ENCODE data around the gene SAMD4A.

DNA sequence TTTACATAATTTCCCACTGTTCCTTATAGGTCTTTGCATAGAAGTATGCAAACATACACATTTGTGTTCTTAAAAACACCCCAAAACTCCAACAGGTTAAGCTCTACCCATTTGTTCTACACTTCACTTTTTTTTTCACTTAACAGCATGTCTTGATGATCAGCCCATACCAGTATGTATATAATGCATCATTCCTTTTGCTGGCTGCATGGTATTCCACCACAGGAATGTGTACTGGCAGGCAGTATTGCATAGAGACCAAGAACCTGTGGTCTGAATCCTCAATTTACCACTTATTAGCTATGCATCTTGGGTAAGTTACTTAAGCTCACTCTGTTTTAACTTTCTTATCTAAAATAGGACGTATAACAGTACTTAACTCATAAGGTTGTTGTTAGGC lies 65.5 kb downstream of the SAMD4A start:
- TF ChIP-seq, protein P1, sequence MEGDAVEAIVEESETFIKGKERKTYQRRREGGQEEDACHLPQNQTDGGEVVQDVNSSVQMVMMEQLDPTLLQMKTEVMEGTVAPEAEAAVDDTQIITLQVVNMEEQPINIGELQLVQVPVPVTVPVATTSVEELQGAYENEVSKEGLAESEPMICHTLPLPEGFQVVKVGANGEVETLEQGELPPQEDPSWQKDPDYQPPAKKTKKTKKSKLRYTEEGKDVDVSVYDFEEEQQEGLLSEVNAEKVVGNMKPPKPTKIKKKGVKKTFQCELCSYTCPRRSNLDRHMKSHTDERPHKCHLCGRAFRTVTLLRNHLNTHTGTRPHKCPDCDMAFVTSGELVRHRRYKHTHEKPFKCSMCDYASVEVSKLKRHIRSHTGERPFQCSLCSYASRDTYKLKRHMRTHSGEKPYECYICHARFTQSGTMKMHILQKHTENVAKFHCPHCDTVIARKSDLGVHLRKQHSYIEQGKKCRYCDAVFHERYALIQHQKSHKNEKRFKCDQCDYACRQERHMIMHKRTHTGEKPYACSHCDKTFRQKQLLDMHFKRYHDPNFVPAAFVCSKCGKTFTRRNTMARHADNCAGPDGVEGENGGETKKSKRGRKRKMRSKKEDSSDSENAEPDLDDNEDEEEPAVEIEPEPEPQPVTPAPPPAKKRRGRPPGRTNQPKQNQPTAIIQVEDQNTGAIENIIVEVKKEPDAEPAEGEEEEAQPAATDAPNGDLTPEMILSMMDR (IDR thresholded peaks at IDR 0.05; ENCODE audit: insufficient read depth, low read length, poor library complexity, severe bottlenecking): no peak
- TF ChIP-seq EZH2phosphoT487 (conservative IDR thresholded peaks at IDR 0.05; ENCODE audit: low read length): no peak

All from SU-DHL-6 (cell line).